C4-2B (cell line): Measurements from ENCODE around the gene TBC1D20.

Experiments used
- ZFX ChIP-seq: fragments of 450-650 bp; IDR thresholded peaks from 2 replicates; pipeline ENCODE4 v1.6.1; 2017
- TF ChIP-seq, protein P1 (sequence below): fragments of 450-650 bp; conservative IDR thresholded peaks from 2 replicates; pipeline ENCODE4 v1.5.1; 2017; ENCODE audit warnings: mild to moderate bottlenecking

DNA sequence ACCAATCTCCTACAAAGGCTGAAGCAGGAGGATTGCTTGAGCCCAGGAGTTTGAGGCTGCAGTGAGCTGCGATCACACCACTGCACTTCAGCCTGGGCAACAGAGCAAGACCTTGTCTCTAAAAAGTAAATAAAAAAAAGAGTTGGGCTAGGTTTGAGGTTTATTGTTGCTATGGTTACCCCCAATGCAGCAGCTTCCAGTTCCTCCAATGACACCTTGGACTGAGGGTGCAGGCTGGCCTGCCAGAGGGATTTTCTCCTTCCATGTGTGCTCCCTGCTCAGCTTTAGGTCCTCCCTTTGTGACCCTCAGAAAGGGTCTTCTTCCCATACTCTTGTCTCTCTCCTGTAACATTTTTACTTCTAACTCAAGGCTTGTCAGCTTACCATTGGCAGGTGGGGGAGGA, 10.6 kb upstream of the TBC1D20 start:
- TF ChIP-seq, protein P1, sequence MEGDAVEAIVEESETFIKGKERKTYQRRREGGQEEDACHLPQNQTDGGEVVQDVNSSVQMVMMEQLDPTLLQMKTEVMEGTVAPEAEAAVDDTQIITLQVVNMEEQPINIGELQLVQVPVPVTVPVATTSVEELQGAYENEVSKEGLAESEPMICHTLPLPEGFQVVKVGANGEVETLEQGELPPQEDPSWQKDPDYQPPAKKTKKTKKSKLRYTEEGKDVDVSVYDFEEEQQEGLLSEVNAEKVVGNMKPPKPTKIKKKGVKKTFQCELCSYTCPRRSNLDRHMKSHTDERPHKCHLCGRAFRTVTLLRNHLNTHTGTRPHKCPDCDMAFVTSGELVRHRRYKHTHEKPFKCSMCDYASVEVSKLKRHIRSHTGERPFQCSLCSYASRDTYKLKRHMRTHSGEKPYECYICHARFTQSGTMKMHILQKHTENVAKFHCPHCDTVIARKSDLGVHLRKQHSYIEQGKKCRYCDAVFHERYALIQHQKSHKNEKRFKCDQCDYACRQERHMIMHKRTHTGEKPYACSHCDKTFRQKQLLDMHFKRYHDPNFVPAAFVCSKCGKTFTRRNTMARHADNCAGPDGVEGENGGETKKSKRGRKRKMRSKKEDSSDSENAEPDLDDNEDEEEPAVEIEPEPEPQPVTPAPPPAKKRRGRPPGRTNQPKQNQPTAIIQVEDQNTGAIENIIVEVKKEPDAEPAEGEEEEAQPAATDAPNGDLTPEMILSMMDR: no peak
- TF ChIP-seq ZFX: no peak
